AG10803 (cell line): ENCODE measurements around the gene LILRA2.

Experiments
- DNase-seq: peaks from one replicate; pipeline ENCODE4 v3.0.0; 2010; ENCODE audit warnings: low read depth
- H3K4me3 ChIP-seq: 2 replicates; pipeline ENCODE4 v1.5.1; 2011; ENCODE audit warnings: mild to moderate bottlenecking, low read length, control low read depth
- TF ChIP-seq, protein P1 (sequence below): conservative IDR thresholded peaks from 2 replicates; pipeline ENCODE4 v1.5.1; 2011; ENCODE audit warnings: mild to moderate bottlenecking, low read length, control low read depth, inconsistent platforms

Gene LILRA2

DNA sequence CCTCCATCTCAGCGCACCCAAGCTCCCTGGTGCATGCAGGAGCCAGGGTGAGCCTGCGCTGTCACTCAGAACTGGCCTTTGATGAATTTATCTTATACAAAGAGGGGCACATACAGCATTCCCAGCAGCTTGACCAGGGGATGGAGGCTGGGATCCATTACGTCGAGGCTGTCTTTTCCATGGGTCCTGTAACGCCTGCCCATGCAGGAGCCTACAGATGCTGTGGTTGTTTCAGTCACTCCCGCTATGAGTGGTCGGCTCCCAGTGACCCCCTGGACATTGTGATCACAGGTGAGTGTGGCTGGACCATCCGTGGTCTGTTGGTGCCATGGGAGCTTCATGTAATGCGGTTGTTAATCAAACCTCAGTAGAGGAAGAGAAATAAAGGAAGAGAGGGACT, 38.0 kb upstream of the LILRA2 start:
- TF ChIP-seq, protein P1, sequence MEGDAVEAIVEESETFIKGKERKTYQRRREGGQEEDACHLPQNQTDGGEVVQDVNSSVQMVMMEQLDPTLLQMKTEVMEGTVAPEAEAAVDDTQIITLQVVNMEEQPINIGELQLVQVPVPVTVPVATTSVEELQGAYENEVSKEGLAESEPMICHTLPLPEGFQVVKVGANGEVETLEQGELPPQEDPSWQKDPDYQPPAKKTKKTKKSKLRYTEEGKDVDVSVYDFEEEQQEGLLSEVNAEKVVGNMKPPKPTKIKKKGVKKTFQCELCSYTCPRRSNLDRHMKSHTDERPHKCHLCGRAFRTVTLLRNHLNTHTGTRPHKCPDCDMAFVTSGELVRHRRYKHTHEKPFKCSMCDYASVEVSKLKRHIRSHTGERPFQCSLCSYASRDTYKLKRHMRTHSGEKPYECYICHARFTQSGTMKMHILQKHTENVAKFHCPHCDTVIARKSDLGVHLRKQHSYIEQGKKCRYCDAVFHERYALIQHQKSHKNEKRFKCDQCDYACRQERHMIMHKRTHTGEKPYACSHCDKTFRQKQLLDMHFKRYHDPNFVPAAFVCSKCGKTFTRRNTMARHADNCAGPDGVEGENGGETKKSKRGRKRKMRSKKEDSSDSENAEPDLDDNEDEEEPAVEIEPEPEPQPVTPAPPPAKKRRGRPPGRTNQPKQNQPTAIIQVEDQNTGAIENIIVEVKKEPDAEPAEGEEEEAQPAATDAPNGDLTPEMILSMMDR, result no peak
- DNase-seq, result no peak
- H3K4me3 ChIP-seq, result no peak overlapping the region

DNA sequence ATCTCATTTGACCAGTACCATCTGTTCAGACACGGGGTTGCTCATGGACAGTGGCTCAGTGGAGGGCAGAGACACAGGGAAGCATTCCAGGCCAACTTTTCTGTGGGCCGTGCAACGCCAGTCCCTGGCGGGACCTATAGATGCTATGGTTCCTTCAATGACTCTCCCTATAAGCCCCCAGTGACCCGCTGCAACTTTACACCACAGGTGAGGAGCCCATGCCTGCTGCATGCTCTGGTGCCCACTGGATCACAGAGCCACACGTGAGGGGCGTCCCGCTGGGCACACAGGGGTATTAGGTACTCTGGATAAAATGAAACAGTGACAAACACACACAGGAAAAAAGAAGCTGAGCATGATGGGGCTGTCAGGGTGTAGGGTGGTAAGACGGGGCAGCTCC, 36.6 kb upstream of the LILRA2 start:
- TF ChIP-seq, protein P1, result no peak
- DNase-seq, result no peak
- H3K4me3 ChIP-seq, result no peak overlapping the region

DNA sequence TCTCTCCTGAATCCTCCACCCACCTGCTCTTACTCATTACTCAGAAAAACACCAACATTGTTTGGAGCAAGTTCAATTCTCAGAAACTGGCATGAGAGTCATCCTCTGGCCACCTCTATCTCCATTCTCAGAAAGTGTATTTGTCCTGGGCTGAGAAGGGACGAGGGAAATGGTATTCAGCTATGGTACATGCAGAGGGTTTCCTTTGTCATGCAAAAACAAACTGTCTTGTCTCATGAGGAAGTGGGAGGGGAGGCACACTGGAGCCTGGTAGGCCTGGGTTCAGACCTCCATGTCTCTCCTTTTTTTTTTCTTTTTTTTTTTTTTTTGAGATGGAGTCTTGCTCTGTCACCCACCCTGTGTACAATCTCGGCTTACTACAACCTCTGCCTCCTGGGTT, 31.9 kb upstream of the LILRA2 start:
- DNase-seq, result no peak
- TF ChIP-seq, protein P1, result no peak
- H3K4me3 ChIP-seq, result no peak overlapping the region

DNA sequence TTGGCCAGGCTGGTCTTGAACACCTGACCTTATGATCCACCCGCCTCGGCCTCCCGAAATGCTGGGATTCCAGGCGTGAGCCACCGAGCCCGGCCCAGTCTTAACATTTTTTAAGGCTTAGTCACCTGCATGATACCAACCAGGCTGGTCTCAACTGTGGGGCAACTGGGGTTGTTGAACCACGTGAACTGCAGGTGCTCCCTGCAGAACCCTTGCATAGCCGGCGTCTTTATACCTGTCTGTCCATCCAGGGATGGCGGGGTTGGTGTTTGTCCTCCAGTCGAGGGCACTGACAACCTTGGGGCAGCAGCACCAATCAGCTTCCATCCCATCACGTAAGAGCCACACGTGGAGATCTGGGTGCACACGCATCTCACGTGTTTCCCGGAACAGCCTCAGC, 24.8 kb upstream of the LILRA2 start:
- TF ChIP-seq, protein P1, result no peak
- H3K4me3 ChIP-seq, result no peak overlapping the region
- DNase-seq, result no peak

DNA sequence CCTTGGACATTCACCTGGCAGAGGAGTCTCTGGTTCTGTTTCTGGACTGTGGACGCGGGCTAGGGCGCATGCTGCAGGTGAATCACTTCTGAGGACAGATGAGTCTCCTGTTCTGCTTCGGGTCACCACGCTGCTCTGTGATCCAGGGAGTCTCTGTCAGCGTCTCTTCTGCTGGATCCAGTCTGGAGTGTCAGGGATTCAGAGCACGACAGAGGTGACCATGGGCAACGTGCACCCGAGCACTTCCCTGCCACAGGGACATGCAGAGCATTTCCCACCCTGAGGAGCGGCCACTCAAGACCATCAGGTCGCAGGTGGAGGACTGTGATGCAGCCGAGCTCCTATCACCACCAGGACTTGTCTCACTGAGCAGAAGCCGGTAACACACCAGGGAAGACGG, 24.4 kb upstream of the LILRA2 start:
- H3K4me3 ChIP-seq, result no peak overlapping the region
- TF ChIP-seq, protein P1, result no peak
- no peak for DNase-seq

DNA sequence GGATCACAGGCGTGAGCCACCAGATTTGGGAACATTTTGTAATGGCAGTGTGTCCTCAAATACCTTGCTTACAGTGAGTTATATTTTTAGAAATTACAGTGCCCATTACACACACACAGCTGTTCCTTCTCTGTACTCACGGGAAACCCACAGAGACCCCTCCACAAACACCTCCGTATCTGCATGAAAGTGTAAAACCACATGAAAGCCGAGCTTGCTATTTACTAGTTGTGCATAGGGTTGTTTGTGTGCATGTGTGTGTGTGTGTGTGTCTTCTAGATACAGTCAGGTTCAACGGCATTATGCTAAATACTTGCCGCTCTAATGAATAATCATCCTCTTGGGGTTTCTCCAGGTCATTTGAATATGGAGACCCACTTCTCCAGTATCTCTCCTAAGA, 22.3 kb upstream of the LILRA2 start:
- H3K4me3 ChIP-seq, result no peak overlapping the region
- DNase-seq, result no peak
- TF ChIP-seq, protein P1, result no peak

DNA sequence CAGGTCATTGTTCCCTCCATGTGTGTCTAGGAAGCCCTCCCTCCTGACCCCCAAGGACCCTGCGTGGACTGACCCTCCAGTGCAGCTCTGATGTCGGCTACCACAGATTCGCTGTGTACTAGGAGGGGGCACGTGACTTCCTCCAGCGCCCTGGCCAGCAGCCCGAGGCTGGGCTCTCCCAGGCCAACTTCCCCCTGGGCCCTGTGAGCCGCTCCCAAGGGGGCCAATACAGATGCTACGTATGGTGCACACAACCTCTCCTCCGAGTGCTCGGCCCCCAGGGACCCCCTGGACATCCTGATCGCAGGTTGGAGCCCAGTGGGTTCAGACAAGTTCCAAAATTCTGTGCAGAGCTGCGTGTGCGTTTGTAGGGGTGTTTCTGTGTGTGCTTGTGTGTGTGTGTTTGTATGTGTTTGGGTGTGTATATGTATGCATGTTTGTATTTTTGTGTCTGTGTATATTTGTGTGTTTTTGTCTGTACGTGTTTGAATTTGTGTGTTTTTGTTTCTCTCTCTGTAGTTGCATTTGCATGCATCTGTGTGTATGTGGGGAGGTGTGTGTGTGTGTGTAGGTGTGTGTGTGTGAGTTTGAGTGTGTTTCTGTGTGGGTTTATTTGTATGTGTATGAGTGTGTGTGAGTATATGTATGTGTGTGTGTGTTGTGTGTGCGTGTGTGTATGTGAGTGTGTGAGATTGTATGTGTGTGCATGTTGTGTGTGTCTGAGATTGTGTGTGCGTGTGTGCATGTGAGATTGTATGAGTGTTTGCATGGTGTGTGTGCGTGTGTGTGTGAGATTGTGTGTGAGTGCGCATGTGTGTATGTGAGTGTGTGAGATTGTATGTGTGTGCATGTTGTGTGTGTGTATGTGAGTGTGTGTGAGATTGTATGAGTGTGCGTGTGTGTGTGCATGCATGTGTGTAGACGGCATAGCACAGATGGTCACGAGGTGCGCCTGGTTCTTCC, 21.4 kb upstream of the LILRA2 start:
- no peak for DNase-seq
- no peak overlapping the region for H3K4me3 ChIP-seq
- TF ChIP-seq, protein P1, result no peak
